Measurements from ENCODE around the gene NTRK2. TPM values are rescaled to one million over a fixed set of nuclear protein-coding genes. Genes with fewer than 3 reads are reported as not detected.

NTRK2 gene
- total and polyA plus RNA-seq, 10 of the 15 experiments (the other 5 are each of a cell fraction or from before 2014, with no cell fraction given), result 0.42 to 4.6 (median 0.65) TPM

DNA sequence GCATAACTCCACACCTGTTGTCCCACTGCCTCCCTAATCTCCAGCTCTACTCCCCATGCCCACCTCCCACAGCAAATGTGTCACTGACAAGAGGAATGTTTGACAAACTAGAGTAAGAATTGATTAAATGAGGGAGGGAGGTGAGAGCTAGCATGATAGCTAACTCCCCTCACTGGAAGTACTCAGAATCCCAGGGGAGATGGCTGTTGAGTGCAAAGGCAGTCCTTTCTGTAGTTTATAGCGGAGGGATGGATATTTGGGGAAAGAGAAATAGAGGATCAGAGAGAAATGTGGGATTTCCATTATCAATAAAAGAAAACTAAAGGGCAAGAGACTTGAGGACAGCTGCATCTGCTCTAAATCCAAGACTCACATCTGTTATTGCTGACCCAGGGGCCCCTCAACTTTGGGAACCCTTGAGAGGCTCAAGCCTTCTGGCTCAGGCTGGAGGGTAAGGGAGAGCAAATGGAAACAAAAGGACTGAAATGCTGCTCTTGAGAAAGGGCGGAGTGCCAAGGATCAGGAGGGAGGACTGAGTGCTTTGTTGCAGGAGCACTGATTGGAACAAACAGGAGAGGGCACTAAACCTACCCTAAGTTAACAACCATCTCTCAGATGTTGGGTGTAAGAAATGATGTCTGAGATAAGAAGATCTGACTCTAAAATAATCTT lies 372.1 kb downstream of the NTRK2 start (continued):
- no peak for TF ChIP-seq STAT3 (IDR thresholded peaks at IDR 0.05; ENCODE audit: low read depth, low read length)
- TF ChIP-seq MTA2 (IDR thresholded peaks at IDR 0.05; ENCODE audit: low read depth), result no peak
- TF ChIP-seq, protein P1, sequence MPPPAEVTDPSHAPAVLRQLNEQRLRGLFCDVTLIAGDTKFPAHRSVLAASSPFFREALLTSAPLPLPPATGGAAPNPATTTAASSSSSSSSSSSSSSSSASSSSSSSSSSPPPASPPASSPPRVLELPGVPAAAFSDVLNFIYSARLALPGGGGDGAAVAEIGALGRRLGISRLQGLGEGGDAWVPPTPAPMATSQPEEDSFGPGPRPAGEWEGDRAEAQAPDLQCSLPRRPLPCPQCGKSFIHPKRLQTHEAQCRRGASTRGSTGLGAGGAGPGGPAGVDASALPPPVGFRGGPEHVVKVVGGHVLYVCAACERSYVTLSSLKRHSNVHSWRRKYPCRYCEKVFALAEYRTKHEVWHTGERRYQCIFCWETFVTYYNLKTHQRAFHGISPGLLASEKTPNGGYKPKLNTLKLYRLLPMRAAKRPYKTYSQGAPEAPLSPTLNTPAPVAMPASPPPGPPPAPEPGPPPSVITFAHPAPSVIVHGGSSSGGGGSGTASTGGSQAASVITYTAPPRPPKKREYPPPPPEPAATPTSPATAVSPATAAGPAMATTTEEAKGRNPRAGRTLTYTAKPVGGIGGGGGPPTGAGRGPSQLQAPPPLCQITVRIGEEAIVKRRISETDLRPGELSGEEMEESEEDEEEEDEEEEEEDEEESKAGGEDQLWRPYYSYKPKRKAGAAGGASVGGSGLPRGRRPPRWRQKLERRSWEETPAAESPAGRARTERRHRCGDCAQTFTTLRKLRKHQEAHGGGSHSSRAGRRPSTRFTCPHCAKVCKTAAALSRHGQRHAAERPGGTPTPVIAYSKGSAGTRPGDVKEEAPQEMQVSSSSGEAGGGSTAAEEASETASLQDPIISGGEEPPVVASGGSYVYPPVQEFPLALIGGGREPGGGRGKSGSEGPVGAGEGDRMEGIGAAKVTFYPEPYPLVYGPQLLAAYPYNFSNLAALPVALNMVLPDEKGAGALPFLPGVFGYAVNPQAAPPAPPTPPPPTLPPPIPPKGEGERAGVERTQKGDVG (CRISPR knock-in tag; IDR thresholded peaks at IDR 0.05), result no peak

DNA sequence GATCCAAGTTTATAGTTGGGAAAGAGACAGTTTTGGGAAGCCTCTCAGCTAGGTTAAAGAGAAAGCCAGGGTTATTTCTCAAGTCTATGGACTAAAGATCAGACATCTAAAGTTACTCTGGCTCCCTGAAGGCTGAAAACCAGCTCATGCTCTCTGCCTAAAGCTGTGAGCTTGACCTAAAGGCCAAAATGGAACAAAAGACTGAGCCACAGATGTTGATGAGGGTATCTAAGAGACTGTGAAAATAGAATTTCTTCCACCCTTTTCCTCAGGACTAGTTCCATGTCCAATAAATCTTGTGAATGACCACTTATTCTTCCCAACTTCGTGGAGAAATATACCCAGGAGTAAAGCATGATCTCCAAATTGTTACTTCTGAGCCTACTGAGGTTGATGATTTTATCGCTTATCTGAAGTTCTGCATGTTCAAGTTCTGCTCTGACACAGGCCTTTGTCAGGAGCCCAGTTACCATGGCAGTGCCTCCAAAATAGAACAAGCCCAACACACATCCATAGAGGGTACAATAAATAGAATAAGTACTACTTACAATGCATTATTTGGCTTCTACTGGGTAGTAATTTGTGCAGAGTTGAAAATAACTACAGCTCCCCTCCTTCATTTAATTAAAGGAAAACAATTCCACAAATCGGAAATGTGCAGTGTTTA lies 373.6 kb downstream of the NTRK2 start:
- POLR2A ChIA-PET, result no interaction called here
- FAIRE-seq, result no peak
- intact Hi-C loops (cut with micrococcal nuclease; ENCODE audit: unreplicated experiment), result no loop called here
- Histone ChIP-seq H3K4me3 (no peak overlapping the region), H3K36me3 (ENCODE audit: control insufficient read depth in 2 of 2, insufficient read depth in 2 of 2, low read length in 1 of 2) (no peaks in the 10 kb centered on the region), H3K4me1 (ENCODE audit: control insufficient read depth, insufficient read depth, low read length) (no peaks in the 10 kb centered on the region), H4K20me1 (ENCODE audit: control insufficient read depth, insufficient read depth) (no peaks in the 10 kb centered on the region), H3K79me2 (ENCODE audit: control insufficient read depth, insufficient read depth, low read length) (no peaks in the 10 kb centered on the region), H3K27me3 (replicated peaks in 1 of 2; ENCODE audit: control insufficient read depth in 2 of 2, insufficient read depth in 2 of 2, low read length in 1 of 2) (peaks cover 0 to 11% of the 10 kb centered on the region in 2 experiments; a peak in 2 of 4 replicates), H3K27ac (ENCODE audit: control insufficient read depth, insufficient read depth) (no peak overlapping the region), H3K4me2 (ENCODE audit: control insufficient read depth, insufficient read depth) (no peak overlapping the region), H3K9me3 (replicated peaks; ENCODE audit: control insufficient read depth, insufficient read depth, low read length) (no peaks in the 10 kb centered on the region), H2AFZ (ENCODE audit: control insufficient read depth, low read depth, low read length) (no peak overlapping the region), H3K9ac (ENCODE audit: control insufficient read depth, insufficient read depth, low read length) (no peak overlapping the region)
- ATAC-seq, result no peak
- BruUV-seq (replicated peaks), result no TSS peak
- CTCF ChIA-PET, result interaction anchor here (1.3 kb wide), 1 partner anchor 46 kb away, joined by 3 read pairs; no protein-coding TSS in a partner anchor
- SMC1A ChIA-PET (ENCODE audit: uncharacterized antibody, unreplicated experiment), result interaction anchor here (2.0 kb wide), 1 partner anchor 9 kb away, joined by 6 read pairs; no protein-coding TSS in a partner anchor
- RAD21 ChIA-PET (ENCODE audit: unreplicated experiment), result no interaction called here
- WGBS (ENCODE audit: insufficient coverage, insufficient replicate concordance, low lambda C conversion rate, missing lambda C conversion rate), result 24% methylated on average over 3 of the region's 3 CpGs
- DNase-seq (ENCODE audit: low read depth, low spot score), result no peak
- in situ Hi-C loops (cut with MboI), result no loop called here
- TF ChIP-seq, protein P2, sequence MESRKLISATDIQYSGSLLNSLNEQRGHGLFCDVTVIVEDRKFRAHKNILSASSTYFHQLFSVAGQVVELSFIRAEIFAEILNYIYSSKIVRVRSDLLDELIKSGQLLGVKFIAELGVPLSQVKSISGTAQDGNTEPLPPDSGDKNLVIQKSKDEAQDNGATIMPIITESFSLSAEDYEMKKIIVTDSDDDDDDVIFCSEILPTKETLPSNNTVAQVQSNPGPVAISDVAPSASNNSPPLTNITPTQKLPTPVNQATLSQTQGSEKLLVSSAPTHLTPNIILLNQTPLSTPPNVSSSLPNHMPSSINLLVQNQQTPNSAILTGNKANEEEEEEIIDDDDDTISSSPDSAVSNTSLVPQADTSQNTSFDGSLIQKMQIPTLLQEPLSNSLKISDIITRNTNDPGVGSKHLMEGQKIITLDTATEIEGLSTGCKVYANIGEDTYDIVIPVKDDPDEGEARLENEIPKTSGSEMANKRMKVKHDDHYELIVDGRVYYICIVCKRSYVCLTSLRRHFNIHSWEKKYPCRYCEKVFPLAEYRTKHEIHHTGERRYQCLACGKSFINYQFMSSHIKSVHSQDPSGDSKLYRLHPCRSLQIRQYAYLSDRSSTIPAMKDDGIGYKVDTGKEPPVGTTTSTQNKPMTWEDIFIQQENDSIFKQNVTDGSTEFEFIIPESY (IDR thresholded peaks at IDR 0.05), result no peak
- TF ChIP-seq ASH2L (IDR thresholded peaks at IDR 0.05; ENCODE audit: borderline replicate concordance, low read depth) (no peak), EGR1 (IDR thresholded peaks at IDR 0.05; ENCODE audit: borderline replicate concordance in 1 of 2, low read depth in 2 of 2, low read length in 2 of 2) (no peak), MAX (IDR thresholded peaks at IDR 0.05; ENCODE audit: low read depth, low read length) (no peak), MXI1 (IDR thresholded peaks at IDR 0.05; ENCODE audit: low read depth, low read length) (no peak), ETV6 (conservative IDR thresholded peaks at IDR 0.05 in 1 of 2, IDR thresholded peaks at IDR 0.05 in 1 of 2; ENCODE audit: borderline replicate concordance in 1 of 2, low read depth in 1 of 2) (no peak)
- TF ChIP-seq, protein P3, sequence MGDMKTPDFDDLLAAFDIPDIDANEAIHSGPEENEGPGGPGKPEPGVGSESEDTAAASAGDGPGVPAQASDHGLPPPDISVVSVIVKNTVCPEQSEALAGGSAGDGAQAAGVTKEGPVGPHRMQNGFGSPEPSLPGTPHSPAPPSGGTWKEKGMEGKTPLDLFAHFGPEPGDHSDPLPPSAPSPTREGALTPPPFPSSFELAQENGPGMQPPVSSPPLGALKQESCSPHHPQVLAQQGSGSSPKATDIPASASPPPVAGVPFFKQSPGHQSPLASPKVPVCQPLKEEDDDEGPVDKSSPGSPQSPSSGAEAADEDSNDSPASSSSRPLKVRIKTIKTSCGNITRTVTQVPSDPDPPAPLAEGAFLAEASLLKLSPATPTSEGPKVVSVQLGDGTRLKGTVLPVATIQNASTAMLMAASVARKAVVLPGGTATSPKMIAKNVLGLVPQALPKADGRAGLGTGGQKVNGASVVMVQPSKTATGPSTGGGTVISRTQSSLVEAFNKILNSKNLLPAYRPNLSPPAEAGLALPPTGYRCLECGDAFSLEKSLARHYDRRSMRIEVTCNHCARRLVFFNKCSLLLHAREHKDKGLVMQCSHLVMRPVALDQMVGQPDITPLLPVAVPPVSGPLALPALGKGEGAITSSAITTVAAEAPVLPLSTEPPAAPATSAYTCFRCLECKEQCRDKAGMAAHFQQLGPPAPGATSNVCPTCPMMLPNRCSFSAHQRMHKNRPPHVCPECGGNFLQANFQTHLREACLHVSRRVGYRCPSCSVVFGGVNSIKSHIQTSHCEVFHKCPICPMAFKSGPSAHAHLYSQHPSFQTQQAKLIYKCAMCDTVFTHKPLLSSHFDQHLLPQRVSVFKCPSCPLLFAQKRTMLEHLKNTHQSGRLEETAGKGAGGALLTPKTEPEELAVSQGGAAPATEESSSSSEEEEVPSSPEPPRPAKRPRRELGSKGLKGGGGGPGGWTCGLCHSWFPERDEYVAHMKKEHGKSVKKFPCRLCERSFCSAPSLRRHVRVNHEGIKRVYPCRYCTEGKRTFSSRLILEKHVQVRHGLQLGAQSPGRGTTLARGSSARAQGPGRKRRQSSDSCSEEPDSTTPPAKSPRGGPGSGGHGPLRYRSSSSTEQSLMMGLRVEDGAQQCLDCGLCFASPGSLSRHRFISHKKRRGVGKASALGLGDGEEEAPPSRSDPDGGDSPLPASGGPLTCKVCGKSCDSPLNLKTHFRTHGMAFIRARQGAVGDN (IDR thresholded peaks at IDR 0.05), result no peak
